Right lobe of liver (tissue), 6 donors: ENCODE measurements around the gene TBC1D8. TPM values are rescaled to one million over a fixed set of nuclear protein-coding genes. Genes with fewer than 3 reads are reported as not detected.
A peak's percentile ranks its signal among the peaks of the same experiment; 100 is the strongest.

Experiments used
- ATAC-seq, 4 donors: fragments of 200-7000 bp; cut with Tn5 transposase; one replicate each; pipeline ENCODE4 v1.9.1; 2020; ENCODE audit warnings: mild to moderate bottlenecking in 4 of 4, moderate library complexity in 4 of 4
- DNase-seq, 3 donors: peaks; one replicate each; pipeline ENCODE4 v3.0.0-alpha.2; 2020
- H3K27ac ChIP-seq, 3 donors: fragments of 200-600 bp; one replicate each; pipeline ENCODE4 v1.8.0; 2022
- H3K27me3 ChIP-seq, 2 donors: fragments of 200-600 bp; one replicate each; pipeline ENCODE4 v1.8.0; 2022
- H3K36me3 ChIP-seq, 4 donors: fragments of 200-600 bp; sonication (generic) in 1 of 4; one replicate each; pipeline versions ENCODE4 v1.5.1 to v1.8.0; 2017 to 2022; ENCODE audit warnings: control low read depth in 1 of 4
- H3K4me1 ChIP-seq, 4 donors: fragments of 200-600 bp; sonication (generic) in 1 of 4; one replicate each; pipeline versions ENCODE4 v1.5.1 to v1.8.0; 2017 to 2022; ENCODE audit warnings: control low read depth in 1 of 4
- H3K4me3 ChIP-seq, 3 donors: fragments of 200-600 bp; one replicate each; pipeline ENCODE4 v1.8.0; 2022
- H3K9me3 ChIP-seq, 4 donors: fragments of 200-600 bp; sonication (generic) in 1 of 4; one replicate each; pipeline versions ENCODE4 v1.5.1 to v1.8.0; 2017 to 2022; ENCODE audit warnings: control low read depth in 1 of 4
- POLR2A ChIP-seq: fragments of 450-650 bp; IDR thresholded peaks from one replicate; pipeline ENCODE4 v1.6.1; 2017; ENCODE audit warnings: antibody characterized with exemption, mild to moderate bottlenecking
- WGBS: methylation state at CpG from one replicate; pipeline ENCODE4 v1.1.6; 2018; ENCODE audit warnings: low coverage, low lambda C conversion rate; ENCODE audit not compliant: insufficient coverage; ENCODE audit errors: missing lambda C conversion rate; 5-methylcytosine and 5-hydroxymethylcytosine counted together
- intact Hi-C, 2 donors: fragments of 100-400 bp; cut with DNase I; formaldehyde crosslinking; loops; one replicate each; pipeline versions ENCODE4 v1.11.2 to v1.14.1; 2022
- total RNA-seq, 6 experiments: library from RNA; depleted of rRNA in 2 of 6; stranded (reverse); fragments of >200 nt in 2 of 6; fragmentation: NEBNext Ultra II Directional in 3 of 6; extraction: Animal tissue kit (Norgen Biotek cat#: 25700) in 3 of 6; gene quantifications; one replicate each; pipeline versions ENCODE4 v1.1.0 to v1.2.4, GENCODE V29; 2016 to 2023
- TF ChIP-seq, protein P1 (sequence below), 4 donors: fragments of 200-600 bp in 3 of 4; fragments of 450-650 bp in 1 of 4; IDR thresholded peaks; one replicate each; pipeline versions ENCODE4 v1.5.1 to v1.8.0; 2016 to 2022; ENCODE audit warnings: antibody characterized with exemption in 4 of 4, mild to moderate bottlenecking in 2 of 4
- donor health status: DM: no; HTN: yes; CAD: no.
- donor health status: DM: no; HTN: no; CAD: no.
- donor health status: DM: no; HTN: no; CAD: no.
- donor health status: DM: no; HTN: yes; CAD: no.
- donor health status: DM: no; HTN: yes; CAD: no.

Gene TBC1D8
- total RNA-seq, 6 experiments from 2014 or later: 17.3 to 31.2 (median 21.5) TPM

GRCh38 chr2:101120124-101120996 is 30.8 kb downstream of the TBC1D8 start:
- 10% methylated on average over 7 of the region's 11 CpGs for WGBS
- peak overlapping the region; percentile 64 to 84 (median 74) for H3K27ac ChIP-seq
- intact Hi-C loops: no loop called here
- H3K4me3 ChIP-seq: no peak overlapping the region
- TF ChIP-seq POLR2A: no peak
- TF ChIP-seq, protein P1, sequence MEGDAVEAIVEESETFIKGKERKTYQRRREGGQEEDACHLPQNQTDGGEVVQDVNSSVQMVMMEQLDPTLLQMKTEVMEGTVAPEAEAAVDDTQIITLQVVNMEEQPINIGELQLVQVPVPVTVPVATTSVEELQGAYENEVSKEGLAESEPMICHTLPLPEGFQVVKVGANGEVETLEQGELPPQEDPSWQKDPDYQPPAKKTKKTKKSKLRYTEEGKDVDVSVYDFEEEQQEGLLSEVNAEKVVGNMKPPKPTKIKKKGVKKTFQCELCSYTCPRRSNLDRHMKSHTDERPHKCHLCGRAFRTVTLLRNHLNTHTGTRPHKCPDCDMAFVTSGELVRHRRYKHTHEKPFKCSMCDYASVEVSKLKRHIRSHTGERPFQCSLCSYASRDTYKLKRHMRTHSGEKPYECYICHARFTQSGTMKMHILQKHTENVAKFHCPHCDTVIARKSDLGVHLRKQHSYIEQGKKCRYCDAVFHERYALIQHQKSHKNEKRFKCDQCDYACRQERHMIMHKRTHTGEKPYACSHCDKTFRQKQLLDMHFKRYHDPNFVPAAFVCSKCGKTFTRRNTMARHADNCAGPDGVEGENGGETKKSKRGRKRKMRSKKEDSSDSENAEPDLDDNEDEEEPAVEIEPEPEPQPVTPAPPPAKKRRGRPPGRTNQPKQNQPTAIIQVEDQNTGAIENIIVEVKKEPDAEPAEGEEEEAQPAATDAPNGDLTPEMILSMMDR (IDR thresholded peaks at IDR 0.05): no peak
- H3K36me3 ChIP-seq: no peaks in the 10 kb centered on the region
- H3K9me3 ChIP-seq: no peaks in the 10 kb centered on the region
- ATAC-seq (peak; percentile 65 to 82 (median 72)), DNase-seq (peak; percentile 87 to 96 (median 91))
- no peaks in the 10 kb centered on the region for H3K27me3 ChIP-seq
- H3K4me1 ChIP-seq: peaks cover 3 to 78% (median 45%) of the 10 kb centered on the region in 4 donors

- H3K27ac ChIP-seq: peak overlapping the region; percentile 64 to 84 (median 74)
- no peaks in the 10 kb centered on the region for H3K27me3 ChIP-seq
- WGBS: 28% methylated on average over 2 of the region's 2 CpGs
- H3K4me1 ChIP-seq: peaks cover 3 to 78% (median 45%) of the 10 kb centered on the region in 4 donors
- intact Hi-C loops: no loop called here
- no peaks in the 10 kb centered on the region for H3K9me3 ChIP-seq
- DNase-seq (peak; percentile 55 to 76 (median 66)), ATAC-seq (peak in 2 of 4 donors; percentile 8 to 40)
- no peaks in the 10 kb centered on the region for H3K36me3 ChIP-seq
- no peak overlapping the region for H3K4me3 ChIP-seq
- TF ChIP-seq, protein P1 (IDR thresholded peaks at IDR 0.05): no peak
- no peak for TF ChIP-seq POLR2A
These were observed 31.8 kb downstream of the TBC1D8 start for GRCh38 chr2:101119431-101119830.

- Histone ChIP-seq H3K27me3 (no peaks in the 10 kb centered on the region), H3K4me3 (no peak overlapping the region), H3K4me1 (peaks cover 3 to 93% (median 51%) of the 10 kb centered on the region in 4 donors), H3K9me3 (no peaks in the 10 kb centered on the region), H3K36me3 (no peaks in the 10 kb centered on the region), H3K27ac (peak overlapping the region; percentile 68 to 88 (median 68))
- TF ChIP-seq POLR2A: peak; percentile 39
- TF ChIP-seq, protein P1 (IDR thresholded peaks at IDR 0.05): no peak
- WGBS: 48% methylated on average over 6 of the region's 9 CpGs
- intact Hi-C loops: no loop called here
- DNase-seq (peak; percentile 69 to 93 (median 84)), ATAC-seq (peak; percentile 60 to 78 (median 70))
These were observed 34.2 kb downstream of the TBC1D8 start for GRCh38 chr2:101116841-101117552.

GRCh38 chr2:101116348-101116747 is 34.8 kb downstream of the TBC1D8 start:
- H3K4me3 ChIP-seq: no peak overlapping the region
- H3K36me3 ChIP-seq: no peaks in the 10 kb centered on the region
- peaks cover 3 to 95% (median 50%) of the 10 kb centered on the region in 4 donors for H3K4me1 ChIP-seq
- DNase-seq (no peak), ATAC-seq (no peak)
- H3K27ac ChIP-seq: peak overlapping the region; percentile 68 to 88 (median 68)
- intact Hi-C loops: no loop called here
- 17% methylated on average over 2 of the region's 4 CpGs for WGBS
- no peak for TF ChIP-seq POLR2A
- TF ChIP-seq, protein P1 (IDR thresholded peaks at IDR 0.05): no peak
- H3K27me3 ChIP-seq: no peaks in the 10 kb centered on the region
- H3K9me3 ChIP-seq: no peaks in the 10 kb centered on the region
